ENCODE results near the gene TTC28.

TTC28 gene

GRCh38 chr22:28351476-28351875 lies 328.2 kb downstream of the TTC28 start:
- no peak for DNase-seq (ENCODE audit: low spot score)

DNA sequence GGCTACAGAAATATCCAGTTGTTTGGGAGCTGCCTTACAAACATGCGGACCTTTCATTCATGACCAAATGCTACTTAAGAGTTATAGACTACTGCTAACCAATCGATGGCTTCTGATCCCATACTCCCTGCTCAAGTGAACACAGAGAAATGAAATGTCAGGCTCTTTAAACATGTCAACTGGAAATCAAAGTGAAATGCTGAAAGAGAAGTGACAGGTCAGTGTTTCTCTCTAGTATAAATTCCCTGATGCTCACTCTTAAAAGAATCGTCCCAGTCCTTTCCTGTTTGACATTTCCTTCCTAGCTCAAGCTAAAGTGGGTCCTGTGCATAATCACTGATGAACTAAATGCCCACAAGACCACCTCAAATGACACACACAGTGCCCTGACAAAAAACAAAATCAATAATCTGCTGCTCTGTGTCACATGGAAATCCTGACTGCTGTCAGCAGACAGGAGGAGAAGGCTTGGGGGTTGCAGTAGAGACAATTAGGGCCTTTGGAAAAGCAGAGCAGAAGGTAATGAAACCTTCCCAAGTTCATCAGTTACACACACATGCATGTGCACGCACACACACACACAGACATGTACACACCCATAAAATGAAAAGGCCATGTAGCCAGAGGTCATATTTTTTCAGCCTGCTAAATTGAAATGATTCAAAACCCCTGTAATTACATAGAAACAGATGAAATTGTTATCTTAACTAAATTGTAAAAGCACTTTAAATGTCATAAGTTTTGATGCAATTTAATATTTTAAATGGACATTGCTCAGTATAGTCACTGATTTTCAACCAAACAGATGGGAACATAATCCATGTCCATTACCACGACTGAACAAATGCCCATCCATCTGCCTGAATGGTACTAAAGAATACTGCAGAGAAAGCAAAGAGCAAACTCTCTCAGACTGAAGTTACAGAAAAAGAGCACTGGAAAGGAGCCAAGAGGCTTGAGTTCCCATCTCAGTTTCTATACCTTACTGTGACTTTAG lies 330.7 kb downstream of the TTC28 start:
- no peak for DNase-seq (ENCODE audit: low spot score)

DNA sequence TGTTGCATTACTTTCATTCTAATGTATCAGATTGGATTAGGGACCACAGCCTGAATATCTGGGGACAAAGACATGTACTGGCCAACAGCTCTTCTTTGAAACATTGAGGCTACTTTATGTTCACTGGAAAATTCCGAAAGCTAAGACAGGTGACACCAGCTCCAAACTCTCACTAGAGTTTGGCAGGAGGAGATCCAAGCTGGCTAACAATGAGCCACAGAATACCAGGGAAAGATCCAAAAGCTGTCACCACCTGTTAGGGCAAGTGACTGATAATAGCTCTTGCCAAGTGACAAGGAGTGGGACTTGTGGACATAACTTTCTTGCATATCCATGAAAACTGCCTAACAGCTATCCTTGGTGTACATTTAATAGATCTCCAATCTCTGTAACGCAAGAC lies 333.3 kb downstream of the TTC28 start:
- no peak for DNase-seq (ENCODE audit: low spot score)

GRCh38 chr22:28344918-28345703 lies 334.5 kb downstream of the TTC28 start:
- peak; percentile 34 for DNase-seq (ENCODE audit: low spot score)

DNA sequence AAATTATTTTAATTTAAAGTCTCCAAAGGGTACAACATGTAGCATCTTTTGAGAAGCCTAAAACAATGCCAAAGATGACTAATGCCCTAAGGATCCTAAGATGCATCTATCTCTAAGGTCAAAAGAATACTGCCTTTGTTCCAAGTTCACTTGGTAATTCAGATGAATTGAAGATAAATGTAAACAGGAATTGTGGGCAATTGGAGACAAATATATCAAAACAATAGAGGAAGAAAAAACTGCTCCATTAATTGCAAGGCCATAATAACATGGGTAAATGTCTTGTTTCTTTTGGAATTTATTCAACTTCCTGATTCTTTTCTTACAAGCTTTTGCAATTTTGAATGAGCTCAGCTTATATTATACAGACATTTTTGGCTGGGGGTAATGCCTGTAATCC lies 338.6 kb downstream of the TTC28 start:
- no peak for DNase-seq (ENCODE audit: low spot score)

DNA sequence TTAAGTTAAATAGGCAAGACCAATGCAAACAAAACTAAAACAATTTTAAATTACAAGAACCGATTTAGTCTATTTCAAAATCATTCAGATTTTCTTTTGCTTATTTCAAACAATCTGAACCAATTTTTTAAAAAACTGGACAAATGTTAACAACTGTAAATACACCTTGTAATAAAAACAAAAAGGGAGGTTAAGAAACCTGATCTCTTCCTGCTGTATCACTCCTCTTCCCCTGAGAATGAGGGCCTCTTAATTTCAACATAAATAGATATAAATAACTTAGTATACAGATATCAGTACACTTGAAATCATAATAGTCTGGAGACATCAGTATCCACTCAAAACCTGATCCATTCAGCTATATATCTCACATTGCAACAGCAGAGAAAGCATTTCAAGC lies 346.6 kb downstream of the TTC28 start:
- DNase-seq (ENCODE audit: low spot score) = no peak

DNA sequence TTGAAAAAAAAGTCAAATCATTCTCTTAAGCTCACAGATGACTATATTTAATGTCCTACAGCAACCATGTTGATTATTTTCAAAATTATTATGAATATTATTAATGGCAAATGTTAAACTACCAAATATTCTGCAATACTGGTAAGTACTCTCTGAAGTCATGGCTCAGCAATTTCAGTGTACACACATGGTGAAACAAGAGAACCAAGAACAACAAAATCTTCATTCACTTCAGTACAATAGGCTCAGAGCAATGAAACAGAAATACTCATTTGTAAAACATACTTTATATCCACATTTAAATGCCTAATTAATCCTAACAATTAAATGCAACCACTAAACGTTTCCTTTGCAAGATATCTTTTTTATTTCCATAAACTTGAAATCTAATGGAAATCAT lies 347.2 kb downstream of the TTC28 start:
- no peak for DNase-seq (ENCODE audit: low spot score)

- no peak for DNase-seq (ENCODE audit: low spot score)
Measured at GRCh38 chr22:28331695-28332094, 347.9 kb downstream of the TTC28 start.

DNA sequence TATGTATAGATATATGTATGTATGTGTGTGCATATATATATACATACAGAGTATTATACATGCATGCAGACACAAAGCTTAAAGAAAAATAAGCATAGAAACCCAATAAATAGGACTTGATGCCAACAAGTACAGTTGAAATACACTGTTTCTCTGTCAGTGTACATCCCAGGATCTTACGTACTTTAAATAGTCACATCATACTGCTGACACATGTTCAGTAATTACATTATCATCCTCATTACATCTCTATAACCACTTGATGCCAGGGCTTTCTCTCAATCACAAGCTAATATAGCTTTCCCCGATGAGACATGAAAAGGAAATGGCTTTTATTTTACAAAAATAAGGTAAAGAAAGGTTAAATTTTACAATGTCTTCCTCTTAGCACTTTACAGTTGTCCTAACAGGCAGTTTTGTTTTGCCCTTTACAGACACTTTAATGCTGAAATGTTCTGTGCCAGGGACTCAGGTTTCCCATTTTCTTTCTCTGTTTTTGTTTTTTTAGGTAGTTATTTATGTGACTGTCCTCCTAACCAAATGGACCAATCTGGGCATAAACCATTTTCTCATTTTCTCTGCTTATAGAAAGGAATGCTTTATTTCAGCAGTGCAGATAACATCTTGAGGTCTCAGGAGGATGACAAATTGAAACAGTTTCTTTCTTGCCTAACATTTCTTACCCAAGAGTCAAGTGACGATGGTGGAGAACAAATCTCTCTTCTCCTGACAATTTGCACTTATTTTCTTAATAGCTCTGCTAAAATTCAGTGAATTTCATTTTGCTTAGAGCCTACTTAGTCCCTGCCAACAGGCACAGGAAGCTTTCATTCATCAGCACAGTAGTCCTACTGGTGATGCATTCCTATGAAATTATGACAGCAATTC lies 350.2 kb downstream of the TTC28 start:
- DNase-seq (ENCODE audit: low spot score) = no peak

DNA sequence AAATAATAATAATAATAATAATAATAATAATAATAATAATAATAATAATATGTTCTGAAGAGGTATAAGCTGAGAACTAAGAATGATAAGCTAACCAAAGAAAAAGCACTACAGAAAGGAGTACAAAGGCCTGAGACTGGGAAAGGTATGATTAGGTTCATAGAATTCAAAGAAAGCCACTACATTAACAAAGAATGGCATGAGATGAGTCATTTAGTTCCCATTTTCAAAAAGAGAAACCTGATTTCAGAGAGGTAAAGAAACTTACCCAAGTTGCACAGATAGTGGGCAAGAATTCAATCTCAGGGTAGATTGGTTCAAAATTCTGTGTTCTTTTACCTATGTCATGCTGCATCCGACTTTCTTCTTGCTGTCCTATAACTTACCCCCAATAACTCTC lies 350.9 kb downstream of the TTC28 start:
- no peak for DNase-seq (ENCODE audit: low spot score)

DNA sequence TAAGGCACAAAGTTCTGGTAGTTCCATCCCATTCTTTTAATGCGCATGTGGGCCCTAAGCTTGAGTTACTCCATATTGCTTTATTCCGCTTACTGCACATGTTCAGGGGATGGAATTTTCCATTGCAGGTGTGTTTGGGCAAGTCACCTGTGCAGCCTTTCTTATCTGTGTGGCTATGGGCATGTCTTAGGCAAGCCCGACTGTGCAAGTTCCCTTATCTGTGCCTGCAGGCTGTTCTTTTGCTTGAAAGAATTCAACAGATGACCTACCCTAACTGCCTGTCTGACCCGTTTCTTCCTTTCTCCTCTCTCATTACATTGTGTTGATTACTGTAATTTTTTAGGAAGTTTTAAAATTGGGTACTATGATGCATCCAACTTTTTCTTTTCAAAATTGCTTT lies 363.6 kb downstream of the TTC28 start:
- DNase-seq (ENCODE audit: low spot score) = no peak

- DNase-seq (ENCODE audit: low spot score) = no peak
Measured at GRCh38 chr22:28314959-28315358, 364.7 kb downstream of the TTC28 start.

- no peak for DNase-seq (ENCODE audit: low spot score)
Measured at GRCh38 chr22:28310299-28310698, 369.3 kb downstream of the TTC28 start.

DNA sequence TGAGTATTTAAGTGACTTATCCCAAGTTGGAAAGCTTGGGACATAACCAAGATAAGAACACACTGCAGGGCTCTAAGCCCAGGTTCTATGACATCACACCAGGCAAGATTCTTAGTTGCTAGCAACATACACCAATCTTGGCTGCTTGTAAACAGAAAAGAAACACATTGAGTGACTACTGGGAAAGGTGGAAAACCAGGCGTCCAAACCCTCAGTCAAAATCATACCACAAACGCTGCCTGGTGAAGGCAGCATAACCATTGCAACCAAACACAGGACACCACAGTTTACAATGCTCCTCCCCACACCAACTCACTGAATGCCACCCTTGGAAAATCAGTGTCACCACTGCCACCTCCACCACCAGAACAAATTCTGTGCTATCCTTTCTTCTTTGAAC lies 379.9 kb downstream of the TTC28 start:
- no peak for DNase-seq (ENCODE audit: low spot score)

- DNase-seq (ENCODE audit: low spot score) = no peak
Measured at GRCh38 chr22:28299309-28299708, 380.3 kb downstream of the TTC28 start.

DNA sequence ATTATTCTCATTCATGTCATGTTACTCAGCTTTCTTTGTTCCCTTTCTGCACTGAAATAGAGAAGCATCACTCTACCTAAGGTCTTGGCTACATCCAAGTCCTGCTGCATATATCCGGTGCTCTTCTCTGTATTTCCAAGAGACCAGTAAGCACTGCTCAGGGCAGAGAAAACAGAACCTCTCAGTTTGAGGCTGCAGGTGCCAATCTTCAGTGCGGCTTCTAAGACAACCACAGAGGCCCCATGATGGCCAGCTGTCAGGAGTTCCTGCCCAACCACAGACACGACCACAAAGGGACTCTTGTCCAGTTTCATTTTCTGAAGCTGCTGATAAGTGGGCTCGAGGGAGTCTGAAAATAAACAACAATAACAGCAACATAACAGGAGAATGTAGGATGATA lies 382.1 kb downstream of the TTC28 start:
- DNase-seq (ENCODE audit: low spot score) = no peak

DNA sequence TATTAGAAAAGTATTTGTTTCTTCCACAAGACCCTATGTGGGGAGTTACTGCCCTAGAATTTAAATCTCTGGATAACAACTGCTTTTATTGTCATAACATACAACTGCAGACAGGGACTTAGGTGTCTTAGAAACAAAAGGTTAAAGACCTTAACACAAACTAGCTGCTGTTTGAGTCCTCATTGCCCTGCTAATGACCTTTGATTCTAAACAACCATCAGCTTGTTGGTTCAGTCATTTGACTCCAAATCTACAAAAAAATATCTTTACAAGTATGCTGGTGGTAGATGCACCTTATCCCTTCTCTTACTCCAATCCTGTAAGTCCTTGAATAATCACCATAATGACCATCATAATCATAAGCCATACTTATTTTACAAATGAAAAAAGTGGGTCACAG lies 383.2 kb downstream of the TTC28 start:
- no peak for DNase-seq (ENCODE audit: low spot score)

- no peak for DNase-seq (ENCODE audit: low spot score)
Measured at GRCh38 chr22:28283068-28283654, 396.5 kb downstream of the TTC28 start.

DNA sequence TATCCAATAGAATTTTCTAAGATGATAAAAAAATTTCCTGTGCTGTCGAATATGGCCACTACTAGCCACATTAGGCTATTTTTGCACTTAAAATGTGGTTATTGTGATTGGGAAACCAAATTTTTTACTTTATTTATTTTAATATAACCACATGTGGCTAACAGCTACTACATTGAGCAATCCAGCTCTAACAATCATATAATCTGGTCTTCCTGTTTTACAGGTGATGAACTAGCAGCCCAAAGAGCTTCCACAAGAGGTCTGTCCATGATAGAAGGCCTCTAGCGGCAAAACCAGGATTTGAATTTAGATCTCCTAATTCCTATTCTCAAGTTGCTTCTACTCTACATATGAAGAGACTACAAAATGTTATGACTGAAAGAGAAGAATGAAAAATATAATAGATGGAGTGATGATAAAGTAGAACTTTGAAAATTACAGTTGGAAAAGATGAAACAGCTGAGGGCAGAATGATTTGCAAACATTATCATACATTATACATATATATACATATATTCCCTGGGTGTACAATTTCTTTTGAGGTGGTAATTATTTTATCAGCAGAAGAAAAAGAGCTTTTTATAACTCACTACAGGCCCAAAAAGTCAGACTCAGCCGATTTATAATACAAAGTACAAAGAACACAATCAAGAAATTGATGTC lies 397.1 kb downstream of the TTC28 start:
- no peak for DNase-seq (ENCODE audit: low spot score)

GRCh38 chr22:28279888-28280287 lies 399.8 kb downstream of the TTC28 start:
- DNase-seq (ENCODE audit: low spot score) = no peak

DNA sequence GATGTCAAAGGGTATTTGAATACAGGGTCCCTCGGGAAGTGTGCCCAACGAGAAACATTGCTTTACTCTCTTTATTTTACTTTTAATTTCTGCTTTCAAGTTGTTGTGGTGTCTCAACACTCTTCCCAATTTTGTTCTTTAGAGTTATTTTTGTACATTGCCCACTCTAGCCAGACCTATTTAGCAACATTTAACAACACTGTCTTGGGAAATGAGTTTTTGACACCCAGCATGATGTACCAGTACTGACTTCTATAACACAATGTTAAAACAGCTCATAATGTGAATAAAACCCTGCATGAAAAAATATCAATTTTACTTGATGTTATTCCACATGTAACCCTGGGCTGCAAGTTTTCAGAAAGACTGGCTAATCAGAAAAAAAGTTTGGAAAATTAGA lies 410.4 kb downstream of the TTC28 start:
- no peak for DNase-seq (ENCODE audit: low spot score)
